Tibial nerve (tissue), 4 donors: ENCODE measurements around the gene PPP1R14C. TPM values are rescaled to one million over a fixed set of nuclear protein-coding genes. Genes with fewer than 3 reads are reported as not detected.

Experiments used
- DNase-seq, 2 donors: peaks; one replicate each; pipeline ENCODE4 v3.0.0-alpha.2; 2019; ENCODE audit warnings: low spot score in 2 of 2
- H3K27ac ChIP-seq, 4 donors: fragments of 200-600 bp; sonication (generic) in 3 of 4; one replicate each; pipeline ENCODE4 v1.5.1; 2017 to 2019; ENCODE audit warnings: mild to moderate bottlenecking in 1 of 4
- H3K27me3 ChIP-seq, 2 donors: fragments of 200-600 bp; sonication (generic) in 1 of 2; one replicate each; pipeline versions ENCODE4 v1.5.1 to v1.6.0; 2017 to 2019
- H3K36me3 ChIP-seq, 3 donors: fragments of 200-600 bp; sonication (generic); one replicate each; pipeline ENCODE4 v1.5.1; 2018 to 2019
- H3K4me1 ChIP-seq, 4 donors: fragments of 200-600 bp; sonication (generic) in 3 of 4; one replicate each; pipeline ENCODE4 v1.5.1; 2017 to 2019
- H3K4me3 ChIP-seq, 4 donors: fragments of 200-600 bp; sonication (generic) in 3 of 4; one replicate each; pipeline ENCODE4 v1.5.1; 2017 to 2019; ENCODE audit warnings: mild to moderate bottlenecking in 1 of 4, moderate library complexity in 1 of 4
- H3K9me3 ChIP-seq, 4 donors: fragments of 200-600 bp; sonication (generic) in 3 of 4; one replicate each; pipeline ENCODE4 v1.5.1; 2017 to 2019
- CTCF ChIP-seq, 5 experiments: fragments of 200-600 bp in 3 of 5; fragments of 450-650 bp in 2 of 5; sonication (generic) in 3 of 5; IDR thresholded peaks; one replicate each; pipeline ENCODE4 v1.5.1; 2016 to 2019; ENCODE audit warnings: antibody characterized with exemption in 5 of 5, mild to moderate bottlenecking in 3 of 5, moderate library complexity in 2 of 5
- EP300 ChIP-seq, 2 donors: sonication (generic); formaldehyde crosslinking; IDR thresholded peaks; one replicate each; pipeline ENCODE4 v1.6.1; 2017; ENCODE audit warnings: antibody characterized with exemption in 2 of 2, mild to moderate bottlenecking in 1 of 2
- POLR2A ChIP-seq, 2 donors: fragments of 450-650 bp; IDR thresholded peaks; one replicate each; pipeline ENCODE4 v1.6.1; 2017; ENCODE audit warnings: antibody characterized with exemption in 2 of 2, mild to moderate bottlenecking in 2 of 2, moderate library complexity in 2 of 2
- WGBS, 2 donors: methylation state at CpG; one replicate each; pipeline ENCODE4 v1.1.5; 2018; 5-methylcytosine and 5-hydroxymethylcytosine counted together
- total RNA-seq, 4 donors: library from RNA; depleted of rRNA; stranded (reverse); fragments of >200 nt; gene quantifications; one replicate each; pipeline ENCODE4 v1.1.0, GENCODE V29; 2016

The PPP1R14C gene
- total RNA-seq, 4 donors from 2014 or later: 0.42 TPM; not detected in 3

- Histone ChIP-seq H3K27ac (no peak overlapping the region), H3K9me3 (no peaks in the 10 kb centered on the region), H3K4me3 (no peak overlapping the region), H3K36me3 (no peaks in the 10 kb centered on the region), H3K27me3 (no peaks in the 10 kb centered on the region), H3K4me1 (no peaks in the 10 kb centered on the region)
- TF ChIP-seq CTCF (IDR thresholded peaks at IDR 0.05) (no peak), POLR2A (IDR thresholded peaks at IDR 0.05) (no peak)
- DNase-seq: no peak
- 96 to 97% methylated on average over 3 of the region's 3 CpGs for WGBS, 2 donors
Measured at GRCh38 chr6:150163970-150164369, 21.1 kb downstream of the PPP1R14C start.

GRCh38 chr6:150165020-150165702, 22.3 kb downstream of the PPP1R14C start:
- no peaks in the 10 kb centered on the region for H3K27me3 ChIP-seq
- no peak for DNase-seq
- H3K9me3 ChIP-seq: no peaks in the 10 kb centered on the region
- TF ChIP-seq EP300 (IDR thresholded peaks at IDR 0.05): no peak
- no peak for TF ChIP-seq POLR2A (IDR thresholded peaks at IDR 0.05)
- H3K27ac ChIP-seq: no peak overlapping the region
- H3K4me3 ChIP-seq: no peak overlapping the region
- H3K36me3 ChIP-seq: no peaks in the 10 kb centered on the region
- no peaks in the 10 kb centered on the region for H3K4me1 ChIP-seq

- WGBS, 2 donors: 65 to 68% methylated on average over 6 of the region's 6 CpGs
- H3K27me3 ChIP-seq: no peaks in the 10 kb centered on the region
Measured at GRCh38 chr6:150167479-150167873, 24.6 kb downstream of the PPP1R14C start.

GRCh38 chr6:150169181-150169580, 26.3 kb downstream of the PPP1R14C start:
- Histone ChIP-seq H3K4me1 (no peaks in the 10 kb centered on the region), H3K27me3 (no peaks in the 10 kb centered on the region), H3K27ac (no peak overlapping the region), H3K36me3 (no peaks in the 10 kb centered on the region), H3K9me3 (no peaks in the 10 kb centered on the region), H3K4me3 (no peak overlapping the region)
- TF ChIP-seq CTCF (IDR thresholded peaks at IDR 0.05) (no peak), POLR2A (IDR thresholded peaks at IDR 0.05) (no peak), EP300 (IDR thresholded peaks at IDR 0.05) (no peak)
- no peak for DNase-seq
- 55 to 59% methylated on average over 2 of the region's 2 CpGs for WGBS, 2 donors

More at GRCh38 chr6:150167479-150167873, 24.6 kb downstream of the PPP1R14C start:
- no peaks in the 10 kb centered on the region for H3K9me3 ChIP-seq
- no peak for DNase-seq
- TF ChIP-seq EP300 (IDR thresholded peaks at IDR 0.05): no peak
- no peak for TF ChIP-seq CTCF (IDR thresholded peaks at IDR 0.05)
- no peak for TF ChIP-seq POLR2A (IDR thresholded peaks at IDR 0.05)
- no peak overlapping the region for H3K27ac ChIP-seq
- no peaks in the 10 kb centered on the region for H3K36me3 ChIP-seq
- no peak overlapping the region for H3K4me3 ChIP-seq
- no peaks in the 10 kb centered on the region for H3K4me1 ChIP-seq

DNA sequence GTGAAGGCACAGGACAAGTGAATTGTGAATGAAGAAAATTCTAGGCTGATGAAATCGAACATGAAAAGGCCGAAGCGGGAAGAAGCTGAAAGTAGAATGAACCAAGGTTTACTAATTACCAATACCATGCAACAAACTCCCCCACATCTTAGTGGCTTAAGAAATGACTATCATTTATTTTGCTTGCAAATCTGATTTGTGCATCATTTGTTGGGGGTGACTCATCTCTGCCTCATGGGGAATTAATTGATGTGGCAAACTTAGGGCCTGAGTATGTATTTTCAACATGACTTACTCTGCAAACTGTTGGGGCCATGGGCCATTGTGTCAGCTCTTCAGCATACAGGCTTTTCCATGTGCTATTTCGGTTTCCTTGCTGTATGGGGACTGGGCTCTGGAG, 26.8 kb downstream of the PPP1R14C start:
- H3K9me3 ChIP-seq: no peaks in the 10 kb centered on the region
- H3K27ac ChIP-seq: no peak overlapping the region
- H3K4me1 ChIP-seq: no peaks in the 10 kb centered on the region
- H3K36me3 ChIP-seq: no peaks in the 10 kb centered on the region
- no peak for DNase-seq
- H3K27me3 ChIP-seq: no peaks in the 10 kb centered on the region
- 75 to 84% methylated on average over 4 of the region's 4 CpGs for WGBS, 2 donors
- no peak overlapping the region for H3K4me3 ChIP-seq
- no peak for TF ChIP-seq CTCF (IDR thresholded peaks at IDR 0.05)
- TF ChIP-seq POLR2A (IDR thresholded peaks at IDR 0.05): no peak
- TF ChIP-seq EP300 (IDR thresholded peaks at IDR 0.05): no peak
